HG02938 (cell line): ENCODE data around the gene HDAC11.
"Not testable (repeated sequence)": the region's sequence is repeated elsewhere in the genome, so short reads cannot be mapped to it uniquely, and the experiment has no call there.

Source experiments
- ATAC-seq: cut with Tn5 transposase; IDR thresholded peaks from one replicate; pipeline ENCODE4 v1.9.1; 2021; ENCODE audit warnings: mild to moderate bottlenecking, moderate library complexity; ENCODE audit not compliant: unreplicated experiment

Gene HDAC11

GRCh38 chr3:13479582-13480339, at the start of gene HDAC11:
HDAC11 (plus strand) TSS chr3:13480306; CDS start chr3:13480348, 42 bp downstream.
- ATAC-seq = peak; percentile 96

GRCh38 chr3:13430411-13430875, 49.7 kb upstream of the HDAC11 start:
- not testable (repeated sequence) for ATAC-seq

- ATAC-seq = no peak
Measured at GRCh38 chr3:13432093-13432492, 48.0 kb upstream of the HDAC11 start.

- ATAC-seq = no peak
Measured at GRCh38 chr3:13433912-13434311, 46.2 kb upstream of the HDAC11 start.

GRCh38 chr3:13436213-13436612, 43.9 kb upstream of the HDAC11 start:
- not testable (repeated sequence) for ATAC-seq

- ATAC-seq = no peak
Measured at GRCh38 chr3:13440204-13440817, 39.8 kb upstream of the HDAC11 start.

GRCh38 chr3:13442882-13443281, 37.2 kb upstream of the HDAC11 start:
- ATAC-seq = not testable (repeated sequence)

- ATAC-seq = peak; percentile 9
Measured at GRCh38 chr3:13451301-13451673, 28.8 kb upstream of the HDAC11 start.

- no peak for ATAC-seq
Measured at GRCh38 chr3:13452490-13453335, 27.4 kb upstream of the HDAC11 start.

GRCh38 chr3:13455644-13456043, 24.5 kb upstream of the HDAC11 start:
- no peak for ATAC-seq

- no peak for ATAC-seq
Measured at GRCh38 chr3:13457593-13457992, 22.5 kb upstream of the HDAC11 start.

- ATAC-seq = no peak
Measured at GRCh38 chr3:13459605-13460340, 20.3 kb upstream of the HDAC11 start.

- no peak for ATAC-seq
Measured at GRCh38 chr3:13460341-13460736, 19.8 kb upstream of the HDAC11 start.

- peak; percentile 67 for ATAC-seq
Measured at GRCh38 chr3:13461169-13462124, 18.7 kb upstream of the HDAC11 start.

- ATAC-seq = no peak
Measured at GRCh38 chr3:13462125-13462629, 17.9 kb upstream of the HDAC11 start.

GRCh38 chr3:13462822-13463221, 17.3 kb upstream of the HDAC11 start:
- no peak for ATAC-seq

- no peak for ATAC-seq
Measured at GRCh38 chr3:13463618-13464400, 16.3 kb upstream of the HDAC11 start.

- no peak for ATAC-seq
Measured at GRCh38 chr3:13465236-13465873, 14.8 kb upstream of the HDAC11 start.
